Thyroid gland (tissue), 4 donors: ENCODE results near the gene SCFD2.

Source experiments
- CTCF ChIP-seq, 6 experiments: fragments of 200-600 bp in 3 of 6; fragments of 450-650 bp in 3 of 6; sonication (generic) in 3 of 6; IDR thresholded peaks; one replicate each; pipeline ENCODE4 v1.5.1; 2016 to 2019; ENCODE audit warnings: antibody characterized with exemption in 6 of 6, mild to moderate bottlenecking in 2 of 6, inconsistent platforms in 1 of 6, moderate library complexity in 1 of 6
- POLR2A ChIP-seq, 2 donors: fragments of 450-650 bp; IDR thresholded peaks; one replicate each; pipeline ENCODE4 v1.6.1; 2017; ENCODE audit warnings: antibody characterized with exemption in 2 of 2, mild to moderate bottlenecking in 2 of 2, moderate library complexity in 1 of 2

GRCh38 chr4:52836120-52836519 is 529.7 kb downstream of the SCFD2 start:
- TF ChIP-seq CTCF (IDR thresholded peaks at IDR 0.05) (no peak), POLR2A (IDR thresholded peaks at IDR 0.05) (no peak)
